ENCODE measurements around the gene CHST2. TPM values are rescaled to one million over a fixed set of nuclear protein-coding genes. Genes with fewer than 3 reads are reported as not detected.
A peak's percentile ranks its signal among the peaks of the same experiment; 100 is the strongest.

Gene CHST2
- total RNA-seq, 4 donors from 2014 or later = 2.4 to 22.8 (median 5.3) TPM

- Histone ChIP-seq H3K36me3 (no peaks in the 10 kb centered on the region), H3K27ac (no peak overlapping the region), H3K9me3 (no peaks in the 10 kb centered on the region), H3K27me3 (no peaks in the 10 kb centered on the region), H3K4me1 (no peaks in the 10 kb centered on the region), H3K4me3 (no peak overlapping the region)
- DNase-seq (ENCODE audit: low spot score in 2 of 2) = no peak
- TF ChIP-seq POLR2AphosphoS5 (IDR thresholded peaks at IDR 0.05) = no peak
- TF ChIP-seq EP300 (IDR thresholded peaks at IDR 0.05) = no peak
- no peak for TF ChIP-seq CTCF (IDR thresholded peaks at IDR 0.05)
- TF ChIP-seq POLR2A (IDR thresholded peaks at IDR 0.05) = no peak
- WGBS = 86% methylated on average over 17 of the region's 17 CpGs
These were observed 34.5 kb upstream of the CHST2 start for GRCh38 chr3:143084856-143085731.

GRCh38 chr3:143088835-143089234, 30.7 kb upstream of the CHST2 start:
- no peak for TF ChIP-seq POLR2A (IDR thresholded peaks at IDR 0.05)
- TF ChIP-seq EP300 (IDR thresholded peaks at IDR 0.05) = no peak
- no peak for TF ChIP-seq POLR2AphosphoS5 (IDR thresholded peaks at IDR 0.05)
- no peak for TF ChIP-seq CTCF (IDR thresholded peaks at IDR 0.05)
- no peak for DNase-seq (ENCODE audit: low spot score in 2 of 2)
- Histone ChIP-seq H3K27me3 (no peaks in the 10 kb centered on the region), H3K36me3 (no peaks in the 10 kb centered on the region), H3K27ac (no peak overlapping the region), H3K4me1 (no peaks in the 10 kb centered on the region), H3K9me3 (no peaks in the 10 kb centered on the region), H3K4me3 (no peak overlapping the region)
- WGBS = 76% methylated on average over 1 of the region's 1 CpG

GRCh38 chr3:143089965-143090364, 29.6 kb upstream of the CHST2 start:
- no peaks in the 10 kb centered on the region for H3K9me3 ChIP-seq
- DNase-seq (ENCODE audit: low spot score in 2 of 2) = peak in 1 of 2 donors; percentile 29
- no peak for TF ChIP-seq POLR2AphosphoS5 (IDR thresholded peaks at IDR 0.05)
- TF ChIP-seq POLR2A (IDR thresholded peaks at IDR 0.05) = no peak
- no peak for TF ChIP-seq CTCF (IDR thresholded peaks at IDR 0.05)
- no peak for TF ChIP-seq EP300 (IDR thresholded peaks at IDR 0.05)
- H3K4me1 ChIP-seq = no peaks in the 10 kb centered on the region
- H3K4me3 ChIP-seq = no peak overlapping the region
- no peaks in the 10 kb centered on the region for H3K27me3 ChIP-seq
- H3K27ac ChIP-seq = no peak overlapping the region
- 96% methylated on average over 4 of the region's 4 CpGs for WGBS
- H3K36me3 ChIP-seq = no peaks in the 10 kb centered on the region

- no peaks in the 10 kb centered on the region for H3K4me1 ChIP-seq
- H3K27me3 ChIP-seq = no peaks in the 10 kb centered on the region
- H3K4me3 ChIP-seq = no peak overlapping the region
- WGBS = 61% methylated on average over 5 of the region's 5 CpGs
- H3K27ac ChIP-seq = no peak overlapping the region
- no peak for DNase-seq (ENCODE audit: low spot score in 2 of 2)
- TF ChIP-seq POLR2A (IDR thresholded peaks at IDR 0.05) (no peak), POLR2AphosphoS5 (IDR thresholded peaks at IDR 0.05) (no peak), EP300 (IDR thresholded peaks at IDR 0.05) (no peak), CTCF (IDR thresholded peaks at IDR 0.05) (no peak)
- H3K9me3 ChIP-seq = no peaks in the 10 kb centered on the region
- no peaks in the 10 kb centered on the region for H3K36me3 ChIP-seq
These were observed 29.1 kb upstream of the CHST2 start for GRCh38 chr3:143090486-143090885.

- no peak for TF ChIP-seq POLR2AphosphoS5 (IDR thresholded peaks at IDR 0.05)
- TF ChIP-seq POLR2A (IDR thresholded peaks at IDR 0.05) = no peak
- TF ChIP-seq EP300 (IDR thresholded peaks at IDR 0.05) = no peak
- no peak for TF ChIP-seq CTCF (IDR thresholded peaks at IDR 0.05)
- 93% methylated on average over 9 of the region's 9 CpGs for WGBS
- Histone ChIP-seq H3K27ac (no peak overlapping the region), H3K4me3 (no peak overlapping the region), H3K9me3 (no peaks in the 10 kb centered on the region), H3K36me3 (no peaks in the 10 kb centered on the region), H3K4me1 (no peaks in the 10 kb centered on the region), H3K27me3 (no peaks in the 10 kb centered on the region)
- DNase-seq (ENCODE audit: low spot score in 2 of 2) = no peak
These were observed 28.4 kb upstream of the CHST2 start for GRCh38 chr3:143090976-143091837.
